CD8-positive, alpha-beta memory T cell (primary cell): ENCODE measurements around the gene CHST11. TPM values are rescaled to one million over a fixed set of nuclear protein-coding genes. Genes with fewer than 3 reads are reported as not detected.

ENCODE experiments used
- CTCF ChIA-PET: fragments of 350-600 bp; sonication (Branson Sonifier 250); formaldehyde crosslinking; loops from one replicate; lab custom pipeline; 2021; ENCODE audit warnings: antibody characterized with exemption; lab: Charles Lee
- POLR2A ChIA-PET: fragments of 350-600 bp; sonication (Branson Sonifier 250); formaldehyde crosslinking; loops from one replicate; lab custom pipeline; 2021; ENCODE audit warnings: antibody characterized with exemption; lab: Charles Lee
- DNase-seq, 5 donors: peaks; one replicate each; pipeline versions ENCODE4 v3.0.0 to v3.0.0-alpha.2; 2020 to 2022; ENCODE audit warnings: mixed read lengths in 1 of 5
- H3K27ac ChIP-seq: one replicate; pipeline ENCODE4 v1.7.0; 2013; ENCODE audit warnings: low read depth, mild to moderate bottlenecking, low read length, moderate library complexity
- H3K27me3 ChIP-seq: 2 replicates; pipeline ENCODE4 v1.7.0; 2013; ENCODE audit warnings: low read length, mild to moderate bottlenecking; ENCODE audit not compliant: insufficient read depth, poor library complexity, severe bottlenecking
- H3K36me3 ChIP-seq: 2 replicates; pipeline ENCODE4 v1.7.0; 2013; ENCODE audit warnings: mild to moderate bottlenecking, low read length, moderate library complexity; ENCODE audit not compliant: insufficient read depth
- H3K4me1 ChIP-seq: 2 replicates; pipeline ENCODE4 v1.7.0; 2013; ENCODE audit warnings: mild to moderate bottlenecking, low read length, moderate library complexity; ENCODE audit not compliant: insufficient read depth
- H3K4me3 ChIP-seq: 2 replicates; pipeline ENCODE4 v1.7.0; 2013; ENCODE audit warnings: mild to moderate bottlenecking, low read length
- H3K9me3 ChIP-seq: 2 replicates; pipeline ENCODE4 v1.7.0; 2013; ENCODE audit warnings: mild to moderate bottlenecking, low read length
- H3K27ac Mint-ChIP-seq, 8 donors: one replicate each; pipeline ENCODE4 v1.8.0; 2020 to 2021; ENCODE audit warnings: mixed read lengths in 8 of 8, mild to moderate bottlenecking in 6 of 8, inconsistent platforms in 3 of 8, moderate library complexity in 3 of 8
- H3K27me3 Mint-ChIP-seq, 2 donors: one replicate each; pipeline ENCODE4 v1.8.0; 2020 to 2021; ENCODE audit warnings: mixed read lengths in 2 of 2, mild to moderate bottlenecking in 1 of 2, moderate library complexity in 1 of 2
- H3K36me3 Mint-ChIP-seq, 3 donors: one replicate each; pipeline ENCODE4 v1.8.0; 2020 to 2021; ENCODE audit warnings: mixed read lengths in 3 of 3, inconsistent platforms in 1 of 3, mild to moderate bottlenecking in 1 of 3
- H3K4me1 Mint-ChIP-seq, 3 donors: one replicate each; pipeline ENCODE4 v1.8.0; 2020 to 2021; ENCODE audit warnings: mixed read lengths in 3 of 3, inconsistent platforms in 1 of 3, mild to moderate bottlenecking in 1 of 3
- H3K4me3 Mint-ChIP-seq, 7 donors: one replicate each; pipeline ENCODE4 v1.8.0; 2020 to 2021; ENCODE audit warnings: mixed read lengths in 7 of 7, mild to moderate bottlenecking in 6 of 7, moderate library complexity in 4 of 7, inconsistent platforms in 2 of 7
- H3K9me3 Mint-ChIP-seq, 5 donors: one replicate each; pipeline ENCODE4 v1.8.0; 2020 to 2022; ENCODE audit warnings: mixed read lengths in 5 of 5, mild to moderate bottlenecking in 3 of 5, moderate library complexity in 2 of 5, inconsistent platforms in 1 of 5
- polyA plus RNA-seq: library from polyadenylated mRNA; unstranded; fragments of 300-500 nt; fragmentation: Illumina TruSeq; gene quantifications from one replicate; pipeline ENCODE4 v1.2.3, GENCODE V29; 2021
- total RNA-seq, 2 experiments: library from RNA; stranded (reverse); gene quantifications; one replicate each; pipeline ENCODE4 v1.2.3, GENCODE V29; 2021

Gene CHST11
- total and polyA plus RNA-seq, 3 experiments from 2014 or later = 47.8 to 76.8 (median 51.5) TPM

DNA sequence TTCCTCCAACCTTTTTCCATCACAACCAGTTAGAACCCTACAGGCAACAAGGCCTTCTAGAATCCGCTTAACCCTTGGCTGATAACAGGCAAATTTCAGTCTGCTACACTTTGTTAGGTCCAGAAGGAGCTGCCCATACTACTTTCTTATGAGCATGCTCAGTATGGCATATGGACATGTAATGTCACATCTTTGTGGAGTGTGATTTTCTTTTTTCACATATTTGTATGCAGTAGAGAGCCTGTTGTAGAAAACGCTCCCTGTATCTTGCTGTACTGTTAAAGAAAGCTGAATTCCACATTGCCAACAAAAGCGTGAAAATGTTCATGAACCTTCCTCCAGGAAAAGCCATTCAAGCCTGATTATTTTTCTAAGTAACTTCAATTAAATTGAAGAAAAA lies 304.9 kb downstream of the CHST11 start:
- ChIA-PET POLR2A (no interaction called here), CTCF (interaction anchor here (1.4 kb wide), 1 partner anchor 29 kb away, joined by 3 read pairs; no protein-coding TSS in a partner anchor)
- H3K27me3 ChIP-seq = no peaks in the 10 kb centered on the region
- H3K4me3 ChIP-seq = no peak overlapping the region
- Mint-ChIP-seq H3K27me3 (peaks cover 0 to 2% of the 10 kb centered on the region in 2 donors), H3K4me3 (no peak overlapping the region), H3K27ac (peak overlapping the region in 7 of 8 donors; percentile 6 to 81 (median 32)), H3K36me3 (peaks cover 4 to 36% (median 15%) of the 10 kb centered on the region in 3 donors), H3K9me3 (no peaks in the 10 kb centered on the region), H3K4me1 (peaks cover 37 to 43% (median 41%) of the 10 kb centered on the region in 3 donors)
- H3K9me3 ChIP-seq = no peaks in the 10 kb centered on the region
- H3K27ac ChIP-seq = no peak overlapping the region
- peaks cover 16% of the 10 kb centered on the region for H3K36me3 ChIP-seq
- H3K4me1 ChIP-seq = peaks cover 11% of the 10 kb centered on the region
- DNase-seq = no peak

- Mint-ChIP-seq H3K9me3 (no peaks in the 10 kb centered on the region), H3K27me3 (peaks cover 0 to 2% of the 10 kb centered on the region in 2 donors), H3K4me1 (peaks cover 36 to 43% (median 40%) of the 10 kb centered on the region in 3 donors), H3K4me3 (no peak overlapping the region), H3K36me3 (peaks cover 0 to 20% (median 2%) of the 10 kb centered on the region in 3 donors), H3K27ac (peak overlapping the region in 5 of 8 donors; percentile 3 to 53 (median 42))
- no peak overlapping the region for H3K27ac ChIP-seq
- peaks cover 11% of the 10 kb centered on the region for H3K4me1 ChIP-seq
- POLR2A ChIA-PET = interaction anchor here (0.6 kb wide), 1 partner anchor 14 kb away, joined by 3 read pairs; no protein-coding TSS in a partner anchor
- H3K4me3 ChIP-seq = no peak overlapping the region
- H3K36me3 ChIP-seq = peaks cover 6% of the 10 kb centered on the region
- H3K27me3 ChIP-seq = no peaks in the 10 kb centered on the region
- H3K9me3 ChIP-seq = no peaks in the 10 kb centered on the region
- DNase-seq = no peak
- CTCF ChIA-PET = interaction anchor here (1.2 kb wide), 1 partner anchor 290 kb away, joined by 3 read pairs; no protein-coding TSS in a partner anchor
Observed at GRCh38 chr12:104763168-104763805, 306.5 kb downstream of the CHST11 start.

DNA sequence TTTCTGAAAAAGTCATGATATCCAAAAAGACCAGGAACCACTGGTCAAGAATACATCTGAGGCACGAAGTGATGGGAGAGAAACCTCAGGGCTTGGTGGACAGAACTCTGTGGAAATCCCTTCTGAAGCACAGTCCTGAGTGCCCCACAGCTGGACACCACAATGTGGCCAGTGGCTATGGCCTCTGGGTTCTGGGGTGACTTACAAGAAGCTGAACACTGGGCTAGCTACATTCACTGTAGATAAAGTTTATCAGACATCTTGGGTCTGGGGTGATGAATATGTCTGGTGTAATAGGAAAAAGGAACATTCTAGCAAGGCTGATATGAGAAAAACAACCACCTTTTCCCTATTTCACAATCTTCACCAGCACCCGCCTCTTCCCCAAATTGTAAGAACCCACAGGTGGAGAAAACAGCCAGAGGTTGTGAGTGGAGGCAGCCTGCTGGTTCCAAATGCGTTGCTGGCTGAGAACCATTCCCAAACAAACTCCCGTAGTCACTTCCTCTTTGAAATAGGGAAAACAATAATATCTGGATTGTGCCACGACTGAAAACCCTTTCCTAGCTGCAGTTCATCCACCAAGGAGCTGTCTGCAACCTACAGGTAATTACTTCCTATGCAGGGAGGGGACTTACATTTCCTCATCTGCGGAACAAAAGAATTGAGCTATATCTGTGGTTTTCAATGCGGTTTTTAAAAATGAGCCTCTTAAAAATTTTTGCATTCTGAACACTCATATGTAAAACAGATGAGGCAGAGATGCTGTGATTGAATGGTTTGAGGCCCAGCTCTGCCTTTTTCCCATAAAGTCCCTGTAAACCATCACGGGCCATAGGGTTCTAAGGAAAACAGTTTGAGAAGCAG lies 307.7 kb downstream of the CHST11 start:
- ChIA-PET CTCF (interaction anchor here (1.2 to 2.3 kb wide), 4 partner anchors 10 to 289 kb away, joined by 3 to 6 read pairs (median 4); no protein-coding TSS in a partner anchor), POLR2A (interaction anchor here (0.7 to 0.8 kb wide), 2 partner anchors 44 to 114 kb away, joined by 3 read pairs; no protein-coding TSS in a partner anchor)
- Mint-ChIP-seq H3K9me3 (no peaks in the 10 kb centered on the region), H3K4me3 (peak overlapping the region in 3 of 7 donors; percentile 1 to 23 (median 11)), H3K36me3 (peaks cover 0 to 9% (median 0%) of the 10 kb centered on the region in 3 donors), H3K4me1 (peaks cover 33 to 43% (median 36%) of the 10 kb centered on the region in 3 donors), H3K27me3 (peaks cover 0 to 2% of the 10 kb centered on the region in 2 donors), H3K27ac (peak overlapping the region in 3 of 8 donors; percentile 29 to 59 (median 59))
- Histone ChIP-seq H3K9me3 (no peaks in the 10 kb centered on the region), H3K36me3 (no peaks in the 10 kb centered on the region), H3K27ac (no peak overlapping the region), H3K4me1 (peaks cover 11% of the 10 kb centered on the region), H3K4me3 (no peak overlapping the region), H3K27me3 (no peaks in the 10 kb centered on the region)
- DNase-seq = peak in 1 of 5 donors; percentile 15

GRCh38 chr12:104767261-104767660 lies 310.5 kb downstream of the CHST11 start:
- no peak overlapping the region for H3K27ac ChIP-seq
- H3K36me3 ChIP-seq = no peaks in the 10 kb centered on the region
- H3K4me3 ChIP-seq = no peak overlapping the region
- H3K36me3 Mint-ChIP-seq = peaks cover 0 to 6% (median 0%) of the 10 kb centered on the region in 3 donors
- peaks cover 11% of the 10 kb centered on the region for H3K4me1 ChIP-seq
- no peak overlapping the region for H3K4me3 Mint-ChIP-seq
- ChIA-PET CTCF (interaction anchor here (1.2 kb wide), 1 partner anchor 13 kb away, joined by 4 read pairs; no protein-coding TSS in a partner anchor), POLR2A (no interaction called here)
- peak overlapping the region in 2 of 8 donors; percentile 8 to 10 for H3K27ac Mint-ChIP-seq
- H3K27me3 ChIP-seq = no peaks in the 10 kb centered on the region
- no peaks in the 10 kb centered on the region for H3K9me3 ChIP-seq
- H3K27me3 Mint-ChIP-seq = no peaks in the 10 kb centered on the region
- H3K9me3 Mint-ChIP-seq = no peaks in the 10 kb centered on the region
- no peak for DNase-seq
- peaks cover 22 to 25% (median 24%) of the 10 kb centered on the region in 3 donors for H3K4me1 Mint-ChIP-seq

GRCh38 chr12:104768033-104768432 lies 311.3 kb downstream of the CHST11 start:
- Mint-ChIP-seq H3K27ac (no peak overlapping the region), H3K36me3 (peaks cover 2 to 13% (median 4%) of the 10 kb centered on the region in 3 donors), H3K9me3 (peaks cover 6 to 7% (median 6%) of the 10 kb centered on the region in 5 donors), H3K4me1 (peaks cover 21% of the 10 kb centered on the region in 3 donors), H3K27me3 (no peaks in the 10 kb centered on the region), H3K4me3 (peak overlapping the region in 1 of 7 donors; percentile 40)
- peaks cover 11% of the 10 kb centered on the region for H3K4me1 ChIP-seq
- CTCF ChIA-PET = interaction anchor here (1.2 kb wide), 1 partner anchor 14 kb away, joined by 4 read pairs; no protein-coding TSS in a partner anchor
- H3K27me3 ChIP-seq = no peaks in the 10 kb centered on the region
- no peak overlapping the region for H3K4me3 ChIP-seq
- H3K36me3 ChIP-seq = no peaks in the 10 kb centered on the region
- H3K9me3 ChIP-seq = no peaks in the 10 kb centered on the region
- no peak overlapping the region for H3K27ac ChIP-seq
- POLR2A ChIA-PET = no interaction called here
- DNase-seq = no peak

DNA sequence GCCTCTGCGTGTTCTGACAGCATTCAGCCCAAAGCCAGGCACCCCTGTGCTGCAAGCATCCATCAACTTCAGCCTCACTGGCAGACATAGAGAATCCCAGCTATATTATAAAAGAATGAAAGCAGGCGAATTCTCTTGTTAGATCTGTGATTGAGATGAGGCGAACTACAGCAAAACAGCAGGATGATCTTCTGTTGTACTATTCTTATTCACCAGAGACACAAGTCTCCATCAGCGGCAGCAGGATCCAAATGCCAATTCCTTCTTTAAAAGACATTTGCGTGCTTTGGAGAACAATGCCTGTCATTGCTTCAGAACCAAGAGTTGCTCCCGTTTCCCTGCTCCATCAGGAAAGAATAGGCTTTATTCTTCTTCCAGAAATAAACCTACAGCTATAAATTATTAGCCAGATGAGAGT lies 312.4 kb downstream of the CHST11 start:
- Mint-ChIP-seq H3K36me3 (peaks cover 4 to 24% (median 8%) of the 10 kb centered on the region in 3 donors), H3K4me1 (peaks cover 13 to 14% (median 13%) of the 10 kb centered on the region in 3 donors), H3K4me3 (no peak overlapping the region), H3K27ac (peak overlapping the region in 1 of 8 donors; percentile 14), H3K9me3 (peaks cover 14 to 18% (median 17%) of the 10 kb centered on the region in 5 donors), H3K27me3 (peaks cover 0 to 2% of the 10 kb centered on the region in 2 donors)
- no peak for DNase-seq
- ChIA-PET CTCF (no interaction called here), POLR2A (no interaction called here)
- H3K4me1 ChIP-seq = peaks cover 10% of the 10 kb centered on the region
- H3K9me3 ChIP-seq = no peaks in the 10 kb centered on the region
- H3K4me3 ChIP-seq = no peak overlapping the region
- no peak overlapping the region for H3K27ac ChIP-seq
- no peaks in the 10 kb centered on the region for H3K36me3 ChIP-seq
- H3K27me3 ChIP-seq = no peaks in the 10 kb centered on the region

DNA sequence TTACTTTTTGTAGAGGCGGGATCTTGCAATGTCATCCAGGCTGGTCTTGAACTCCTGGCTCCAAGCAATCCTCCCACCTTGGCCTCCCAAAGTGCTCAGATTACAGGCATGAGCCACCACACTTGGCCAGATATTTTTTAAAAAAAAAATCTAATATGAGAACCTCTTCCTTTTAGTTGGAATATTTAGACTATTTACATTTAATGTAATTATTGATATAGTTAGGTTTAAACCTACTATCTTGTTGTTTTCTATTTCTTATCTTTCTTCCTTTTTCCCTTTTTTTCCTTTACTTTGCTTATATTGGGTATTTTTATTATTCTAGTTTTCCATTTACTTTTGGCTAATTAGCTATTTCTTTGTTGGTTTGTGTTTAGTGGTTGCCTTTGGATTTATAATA lies 315.6 kb downstream of the CHST11 start:
- Histone ChIP-seq H3K27ac (no peak overlapping the region), H3K27me3 (no peaks in the 10 kb centered on the region), H3K9me3 (no peaks in the 10 kb centered on the region), H3K36me3 (no peaks in the 10 kb centered on the region), H3K4me1 (no peaks in the 10 kb centered on the region), H3K4me3 (no peak overlapping the region)
- Mint-ChIP-seq H3K4me3 (no peak overlapping the region), H3K4me1 (no peaks in the 10 kb centered on the region), H3K9me3 (peaks cover 18 to 22% (median 19%) of the 10 kb centered on the region in 5 donors), H3K27ac (peak overlapping the region in 1 of 8 donors; percentile 64), H3K36me3 (peaks cover 4 to 28% (median 8%) of the 10 kb centered on the region in 3 donors), H3K27me3 (peaks cover 0 to 2% of the 10 kb centered on the region in 2 donors)
- POLR2A ChIA-PET = no interaction called here
- CTCF ChIA-PET = no interaction called here
- no peak for DNase-seq
